ENCODE measurements around the gene LOC128125822.

GRCh38 chr6:63543982-63544381, 28.3 kb upstream of the LOC128125822 start:
- TF ChIP-seq POLR2A (IDR thresholded peaks at IDR 0.05): no peak
- no peak for TF ChIP-seq CTCF (IDR thresholded peaks at IDR 0.05)

Measured in testis (tissue), 2 donors.